ENCODE measurements around the gene ZHX3. TPM values are rescaled to one million over a fixed set of nuclear protein-coding genes. Genes with fewer than 3 reads are reported as not detected.

Gene ZHX3
- total and polyA plus RNA-seq, 4 donors: 3.2 to 30.0 (median 8.0) TPM

DNA sequence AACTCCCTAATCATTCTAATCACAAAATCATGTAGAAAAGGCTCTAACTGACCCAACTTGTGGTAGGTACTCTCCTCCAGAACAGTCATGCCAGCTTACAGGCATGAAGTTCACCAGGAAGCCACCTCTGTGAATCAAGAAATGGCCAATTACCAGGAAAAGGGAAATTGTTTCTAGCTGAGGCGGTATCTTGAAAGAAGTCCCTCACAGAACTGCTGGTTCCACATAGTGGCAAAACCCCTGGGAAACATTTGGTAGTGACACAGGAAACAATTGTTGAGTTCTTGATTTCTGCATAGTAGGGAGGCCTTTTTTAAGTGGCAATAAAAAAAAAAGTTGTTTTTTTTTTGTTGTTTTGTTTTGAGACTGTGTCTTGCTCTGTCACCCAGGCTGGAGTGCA is 3.4 kb upstream of the ZHX3 start:
- Histone ChIP-seq H3K4me1 (ENCODE audit: control insufficient read depth in 4 of 4, insufficient read depth in 4 of 4, low read length in 3 of 4) (peaks cover 6 to 20% (median 18%) of the 10 kb centered on the region in 4 donors), H3K36me3 (ENCODE audit: control insufficient read depth in 4 of 4, insufficient read depth in 3 of 4, low read depth in 1 of 4, low read length in 3 of 4) (no peaks in the 10 kb centered on the region), H3K9ac (ENCODE audit: low read depth in 1 of 2, low read length in 2 of 2) (no peak overlapping the region), H3K4me3 (ENCODE audit: low read depth in 1 of 3, low read length in 3 of 3) (no peak overlapping the region), H3K27me3 (ENCODE audit: control insufficient read depth in 4 of 4, insufficient read depth in 4 of 4, low read length in 3 of 4) (no peaks in the 10 kb centered on the region), H3K9me3 (ENCODE audit: control insufficient read depth in 4 of 4, low read length in 3 of 4) (no peaks in the 10 kb centered on the region), H3K27ac (ENCODE audit: low read depth in 1 of 2, low read length in 2 of 2) (no peak overlapping the region)
- no peak for DNase-seq (ENCODE audit: low spot score)
- 79% methylated on average over 1 of the region's 1 CpG for WGBS
- TF ChIP-seq FOXA2 (IDR thresholded peaks at IDR 0.05): no peak
- TF ChIP-seq ATF3 (IDR thresholded peaks at IDR 0.05): no peak
- no peak for TF ChIP-seq YY1 (IDR thresholded peaks at IDR 0.05)
- TF ChIP-seq HNF4A (conservative IDR thresholded peaks at IDR 0.05): no peak
- no peak for TF ChIP-seq HNF4G (IDR thresholded peaks at IDR 0.05)
- TF ChIP-seq EGR1 (IDR thresholded peaks at IDR 0.05; ENCODE audit: low read depth in 2 of 2): no peak
- no peak for TF ChIP-seq FOXA1 (IDR thresholded peaks at IDR 0.05)
- TF ChIP-seq, protein P1, sequence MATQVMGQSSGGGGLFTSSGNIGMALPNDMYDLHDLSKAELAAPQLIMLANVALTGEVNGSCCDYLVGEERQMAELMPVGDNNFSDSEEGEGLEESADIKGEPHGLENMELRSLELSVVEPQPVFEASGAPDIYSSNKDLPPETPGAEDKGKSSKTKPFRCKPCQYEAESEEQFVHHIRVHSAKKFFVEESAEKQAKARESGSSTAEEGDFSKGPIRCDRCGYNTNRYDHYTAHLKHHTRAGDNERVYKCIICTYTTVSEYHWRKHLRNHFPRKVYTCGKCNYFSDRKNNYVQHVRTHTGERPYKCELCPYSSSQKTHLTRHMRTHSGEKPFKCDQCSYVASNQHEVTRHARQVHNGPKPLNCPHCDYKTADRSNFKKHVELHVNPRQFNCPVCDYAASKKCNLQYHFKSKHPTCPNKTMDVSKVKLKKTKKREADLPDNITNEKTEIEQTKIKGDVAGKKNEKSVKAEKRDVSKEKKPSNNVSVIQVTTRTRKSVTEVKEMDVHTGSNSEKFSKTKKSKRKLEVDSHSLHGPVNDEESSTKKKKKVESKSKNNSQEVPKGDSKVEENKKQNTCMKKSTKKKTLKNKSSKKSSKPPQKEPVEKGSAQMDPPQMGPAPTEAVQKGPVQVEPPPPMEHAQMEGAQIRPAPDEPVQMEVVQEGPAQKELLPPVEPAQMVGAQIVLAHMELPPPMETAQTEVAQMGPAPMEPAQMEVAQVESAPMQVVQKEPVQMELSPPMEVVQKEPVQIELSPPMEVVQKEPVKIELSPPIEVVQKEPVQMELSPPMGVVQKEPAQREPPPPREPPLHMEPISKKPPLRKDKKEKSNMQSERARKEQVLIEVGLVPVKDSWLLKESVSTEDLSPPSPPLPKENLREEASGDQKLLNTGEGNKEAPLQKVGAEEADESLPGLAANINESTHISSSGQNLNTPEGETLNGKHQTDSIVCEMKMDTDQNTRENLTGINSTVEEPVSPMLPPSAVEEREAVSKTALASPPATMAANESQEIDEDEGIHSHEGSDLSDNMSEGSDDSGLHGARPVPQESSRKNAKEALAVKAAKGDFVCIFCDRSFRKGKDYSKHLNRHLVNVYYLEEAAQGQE (IDR thresholded peaks at IDR 0.05): no peak
- TF ChIP-seq JUND (IDR thresholded peaks at IDR 0.05): no peak
- TF ChIP-seq SP1 (IDR thresholded peaks at IDR 0.05): no peak
- no peak for TF ChIP-seq RAD21 (IDR thresholded peaks at IDR 0.05)
- TF ChIP-seq CTCF (IDR thresholded peaks at IDR 0.05; ENCODE audit: low read depth, low read length, missing input control): no peak
- no peak for TF ChIP-seq GABPA (IDR thresholded peaks at IDR 0.05 in 1 of 2, conservative IDR thresholded peaks at IDR 0.05 in 1 of 2)
- TF ChIP-seq, protein P2, sequence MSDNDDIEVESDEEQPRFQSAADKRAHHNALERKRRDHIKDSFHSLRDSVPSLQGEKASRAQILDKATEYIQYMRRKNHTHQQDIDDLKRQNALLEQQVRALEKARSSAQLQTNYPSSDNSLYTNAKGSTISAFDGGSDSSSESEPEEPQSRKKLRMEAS (IDR thresholded peaks at IDR 0.05): no peak
- TF ChIP-seq TAF1 (conservative IDR thresholded peaks at IDR 0.05): no peak
- no peak for TF ChIP-seq NR2F2 (IDR thresholded peaks at IDR 0.05)
- no peak for TF ChIP-seq RXRA (IDR thresholded peaks at IDR 0.05)

- peaks cover 6 to 22% (median 20%) of the 10 kb centered on the region in 4 donors for H3K4me1 ChIP-seq (ENCODE audit: control insufficient read depth in 4 of 4, insufficient read depth in 4 of 4, low read length in 3 of 4)
- TF ChIP-seq HNF4A (conservative IDR thresholded peaks at IDR 0.05): peak; percentile 10 to 26
- no peak for TF ChIP-seq YY1 (IDR thresholded peaks at IDR 0.05)
- no peak for DNase-seq (ENCODE audit: low spot score)
- H3K9ac ChIP-seq (ENCODE audit: low read depth in 1 of 2, low read length in 2 of 2): no peak overlapping the region
- no peak overlapping the region for H3K4me3 ChIP-seq (ENCODE audit: low read depth in 1 of 3, low read length in 3 of 3)
- no peaks in the 10 kb centered on the region for H3K9me3 ChIP-seq (ENCODE audit: control insufficient read depth in 4 of 4, low read length in 3 of 4)
- H3K36me3 ChIP-seq (ENCODE audit: control insufficient read depth in 4 of 4, insufficient read depth in 3 of 4, low read depth in 1 of 4, low read length in 3 of 4): no peaks in the 10 kb centered on the region
- no peak overlapping the region for H3K27ac ChIP-seq (ENCODE audit: low read depth in 1 of 2, low read length in 2 of 2)
- no peaks in the 10 kb centered on the region for H3K27me3 ChIP-seq (ENCODE audit: control insufficient read depth in 4 of 4, insufficient read depth in 4 of 4, low read length in 3 of 4)
These were observed 2.9 kb upstream of the ZHX3 start for GRCh38 chr20:41320441-41320840.

Measured in liver (tissue), 9 donors.